Endothelial cell (in vitro differentiated cells): Measurements from ENCODE around the gene SLC15A4. TPM values are rescaled to one million over a fixed set of nuclear protein-coding genes. Genes with fewer than 3 reads are reported as not detected.

ENCODE experiments used
- DNase-seq: peaks from one replicate; pipeline ENCODE4 v3.0.0; 2021; ENCODE audit warnings: low spot score
- H3K27ac Mint-ChIP-seq: one replicate; pipeline ENCODE4 v1.8.0; 2021; ENCODE audit warnings: mixed read lengths, inconsistent platforms; ENCODE audit not compliant: unreplicated experiment
- H3K27me3 Mint-ChIP-seq: one replicate; pipeline ENCODE4 v1.8.0; 2021; ENCODE audit warnings: mild to moderate bottlenecking, moderate library complexity, mixed read lengths, inconsistent platforms; ENCODE audit not compliant: unreplicated experiment
- H3K36me3 Mint-ChIP-seq: one replicate; pipeline ENCODE4 v1.8.0; 2021; ENCODE audit warnings: mild to moderate bottlenecking, low read depth, mixed read lengths, inconsistent platforms; ENCODE audit not compliant: unreplicated experiment
- H3K4me1 Mint-ChIP-seq: one replicate; pipeline ENCODE4 v1.8.0; 2021; ENCODE audit warnings: mild to moderate bottlenecking, mixed read lengths, inconsistent platforms; ENCODE audit not compliant: unreplicated experiment
- H3K4me3 Mint-ChIP-seq: one replicate; pipeline ENCODE4 v1.8.0; 2021; ENCODE audit warnings: mild to moderate bottlenecking, mixed read lengths, inconsistent platforms; ENCODE audit not compliant: unreplicated experiment
- H3K9me3 Mint-ChIP-seq: one replicate; pipeline ENCODE4 v1.8.0; 2021; ENCODE audit warnings: mixed read lengths, inconsistent platforms; ENCODE audit not compliant: unreplicated experiment
- total RNA-seq: library from RNA; stranded (reverse); fragmentation: NEBNext Ultra II Directional; extraction: Animal tissue kit (Norgen Biotek cat#: 25700); gene quantifications from one replicate; pipeline ENCODE4 v1.2.1, GENCODE V29; 2021; ENCODE audit not compliant: unreplicated experiment
- TF ChIP-seq, protein P1 (sequence below): fragments of 200-600 bp; sonication (generic); IDR thresholded peaks from one replicate; pipeline ENCODE4 v1.5.0; 2021; ENCODE audit warnings: antibody characterized with exemption; ENCODE audit not compliant: unreplicated experiment

The SLC15A4 gene
- total RNA-seq, 1 donor from 2014 or later: 8.1 TPM

DNA sequence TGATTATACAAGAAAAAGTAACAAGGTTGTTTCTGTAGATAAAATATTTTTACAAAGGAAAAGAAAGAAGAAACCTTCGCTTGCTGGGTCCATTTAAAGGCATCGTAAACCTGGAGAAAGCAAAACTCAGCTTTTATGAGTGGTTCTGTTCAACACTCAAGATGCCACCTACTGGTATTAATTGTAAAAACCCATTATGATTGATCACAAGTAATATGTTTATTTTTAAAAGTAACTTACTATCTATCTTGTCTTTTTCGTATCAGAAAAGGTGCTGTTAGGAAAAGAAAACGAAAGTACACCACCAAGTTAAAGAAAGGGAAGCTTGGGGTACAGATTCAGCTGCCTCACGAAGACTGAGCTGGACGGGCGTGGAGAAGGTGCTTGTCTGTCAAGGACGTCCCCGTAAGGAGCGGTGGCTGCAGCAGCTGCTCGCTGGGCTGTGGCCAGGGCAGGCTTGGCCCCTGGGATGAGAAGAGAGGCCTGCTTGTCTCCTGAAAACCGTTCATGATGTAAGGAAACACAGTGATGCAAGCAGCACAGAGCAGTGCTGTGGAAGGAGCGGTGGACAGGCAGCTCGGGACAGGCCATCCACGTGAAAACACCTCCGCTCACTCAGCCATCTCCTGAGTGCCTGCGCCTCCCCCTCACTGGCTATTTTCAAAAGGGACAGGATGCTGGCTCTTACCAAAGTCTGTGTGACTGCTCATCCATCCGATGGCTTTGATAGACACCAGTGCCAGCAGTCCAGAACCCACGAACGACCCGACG lies 25.0 kb downstream of the SLC15A4 start:
- no peak for DNase-seq
- H3K4me3 Mint-ChIP-seq: no peak overlapping the region

DNA sequence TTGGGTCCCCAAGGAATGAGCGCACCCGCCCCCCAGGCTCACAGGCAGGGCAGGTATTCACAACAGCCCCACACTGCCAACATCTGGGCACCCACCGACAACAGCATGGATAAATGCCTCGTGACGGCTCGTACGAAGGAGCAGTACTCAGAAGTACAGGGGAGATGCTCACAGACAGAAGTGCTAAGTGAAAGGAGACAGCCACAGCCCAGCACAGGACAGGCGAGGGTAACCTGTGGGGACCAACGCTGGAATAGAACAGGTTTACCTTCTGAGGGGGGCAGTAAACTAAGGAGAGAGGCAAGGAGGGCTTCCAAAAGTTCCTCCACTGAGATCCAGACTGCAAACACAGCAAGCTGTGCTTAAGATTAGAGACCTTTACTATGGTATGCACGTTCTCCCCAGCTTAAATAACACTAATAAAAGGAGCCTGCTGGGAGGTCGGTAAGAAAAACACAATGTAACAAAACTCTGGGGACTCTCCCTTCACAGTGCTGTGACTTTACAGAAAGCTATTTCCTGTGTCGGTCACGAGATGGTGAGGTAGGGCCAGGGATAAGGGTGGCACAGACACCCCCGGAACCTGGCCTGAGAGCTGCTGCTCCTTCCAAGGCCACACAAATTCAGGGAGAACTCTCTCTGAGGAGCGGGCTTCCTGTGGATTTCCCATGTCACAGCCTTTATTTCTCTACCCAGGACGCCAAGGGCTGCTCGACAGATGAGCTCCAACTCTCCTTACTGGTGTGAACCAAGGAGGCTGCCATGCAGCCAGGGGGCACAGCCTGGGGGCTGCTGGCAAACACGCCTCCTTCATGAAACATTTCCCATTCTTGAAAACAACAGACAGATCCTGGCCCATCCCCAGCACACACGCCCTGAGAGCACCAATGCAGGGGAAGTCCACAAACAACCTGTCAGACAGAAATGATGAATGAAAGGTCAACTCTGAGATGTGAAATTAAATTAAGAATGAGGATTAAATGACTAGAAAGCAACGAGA lies 26.3 kb downstream of the SLC15A4 start:
- TF ChIP-seq, protein P1, sequence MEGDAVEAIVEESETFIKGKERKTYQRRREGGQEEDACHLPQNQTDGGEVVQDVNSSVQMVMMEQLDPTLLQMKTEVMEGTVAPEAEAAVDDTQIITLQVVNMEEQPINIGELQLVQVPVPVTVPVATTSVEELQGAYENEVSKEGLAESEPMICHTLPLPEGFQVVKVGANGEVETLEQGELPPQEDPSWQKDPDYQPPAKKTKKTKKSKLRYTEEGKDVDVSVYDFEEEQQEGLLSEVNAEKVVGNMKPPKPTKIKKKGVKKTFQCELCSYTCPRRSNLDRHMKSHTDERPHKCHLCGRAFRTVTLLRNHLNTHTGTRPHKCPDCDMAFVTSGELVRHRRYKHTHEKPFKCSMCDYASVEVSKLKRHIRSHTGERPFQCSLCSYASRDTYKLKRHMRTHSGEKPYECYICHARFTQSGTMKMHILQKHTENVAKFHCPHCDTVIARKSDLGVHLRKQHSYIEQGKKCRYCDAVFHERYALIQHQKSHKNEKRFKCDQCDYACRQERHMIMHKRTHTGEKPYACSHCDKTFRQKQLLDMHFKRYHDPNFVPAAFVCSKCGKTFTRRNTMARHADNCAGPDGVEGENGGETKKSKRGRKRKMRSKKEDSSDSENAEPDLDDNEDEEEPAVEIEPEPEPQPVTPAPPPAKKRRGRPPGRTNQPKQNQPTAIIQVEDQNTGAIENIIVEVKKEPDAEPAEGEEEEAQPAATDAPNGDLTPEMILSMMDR: no peak
- Mint-ChIP-seq H3K36me3 (peaks cover 30% of the 10 kb centered on the region), H3K27ac (no peak overlapping the region), H3K4me3 (no peak overlapping the region), H3K4me1 (peaks cover 21% of the 10 kb centered on the region), H3K27me3 (peaks cover 5% of the 10 kb centered on the region), H3K9me3 (peaks cover 14% of the 10 kb centered on the region)
- no peak for DNase-seq

More for the DNA sequence above, 25.0 kb downstream of the SLC15A4 start:
- Mint-ChIP-seq H3K27me3 (peaks cover 7% of the 10 kb centered on the region), H3K27ac (no peak overlapping the region), H3K36me3 (peaks cover 31% of the 10 kb centered on the region), H3K4me1 (peaks cover 20% of the 10 kb centered on the region), H3K9me3 (peaks cover 12% of the 10 kb centered on the region)
- TF ChIP-seq, protein P1: no peak

DNA sequence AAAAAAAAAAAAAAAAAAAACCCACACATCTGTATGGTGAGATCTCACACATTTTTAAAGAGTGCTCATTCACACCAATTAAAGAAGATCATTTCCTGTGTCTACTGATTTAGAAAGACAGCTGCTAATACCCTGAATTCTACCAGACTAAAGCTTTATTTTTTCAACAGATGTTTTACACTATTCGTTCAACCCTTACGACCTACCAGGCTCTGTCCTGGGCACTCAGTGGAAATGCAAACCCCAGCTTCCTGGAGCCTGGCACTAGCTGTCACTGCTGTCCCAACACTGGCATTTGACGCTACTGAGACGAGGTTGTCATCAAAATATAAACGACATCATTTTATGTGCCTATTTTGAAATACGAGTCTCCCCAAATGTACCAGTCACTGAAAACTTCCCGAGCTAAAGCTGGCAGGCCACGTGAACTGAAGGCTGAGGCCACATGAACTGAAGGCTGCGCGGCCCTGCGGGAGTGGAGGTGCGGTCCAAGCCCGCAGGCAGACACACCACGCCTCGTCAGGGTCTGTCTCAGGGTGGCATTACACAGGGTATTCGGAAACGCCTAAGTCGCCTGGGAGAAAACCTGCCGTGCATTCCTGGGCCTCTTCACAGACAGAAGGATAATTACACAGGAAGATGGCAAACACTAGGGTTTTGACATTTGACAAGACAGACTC lies 27.2 kb downstream of the SLC15A4 start:
- Mint-ChIP-seq H3K36me3 (peaks cover 31% of the 10 kb centered on the region), H3K4me1 (peaks cover 21% of the 10 kb centered on the region), H3K27ac (no peak overlapping the region), H3K4me3 (no peak overlapping the region), H3K27me3 (peaks cover 5% of the 10 kb centered on the region), H3K9me3 (peaks cover 14% of the 10 kb centered on the region)
- no peak for DNase-seq
- TF ChIP-seq, protein P1: no peak

DNA sequence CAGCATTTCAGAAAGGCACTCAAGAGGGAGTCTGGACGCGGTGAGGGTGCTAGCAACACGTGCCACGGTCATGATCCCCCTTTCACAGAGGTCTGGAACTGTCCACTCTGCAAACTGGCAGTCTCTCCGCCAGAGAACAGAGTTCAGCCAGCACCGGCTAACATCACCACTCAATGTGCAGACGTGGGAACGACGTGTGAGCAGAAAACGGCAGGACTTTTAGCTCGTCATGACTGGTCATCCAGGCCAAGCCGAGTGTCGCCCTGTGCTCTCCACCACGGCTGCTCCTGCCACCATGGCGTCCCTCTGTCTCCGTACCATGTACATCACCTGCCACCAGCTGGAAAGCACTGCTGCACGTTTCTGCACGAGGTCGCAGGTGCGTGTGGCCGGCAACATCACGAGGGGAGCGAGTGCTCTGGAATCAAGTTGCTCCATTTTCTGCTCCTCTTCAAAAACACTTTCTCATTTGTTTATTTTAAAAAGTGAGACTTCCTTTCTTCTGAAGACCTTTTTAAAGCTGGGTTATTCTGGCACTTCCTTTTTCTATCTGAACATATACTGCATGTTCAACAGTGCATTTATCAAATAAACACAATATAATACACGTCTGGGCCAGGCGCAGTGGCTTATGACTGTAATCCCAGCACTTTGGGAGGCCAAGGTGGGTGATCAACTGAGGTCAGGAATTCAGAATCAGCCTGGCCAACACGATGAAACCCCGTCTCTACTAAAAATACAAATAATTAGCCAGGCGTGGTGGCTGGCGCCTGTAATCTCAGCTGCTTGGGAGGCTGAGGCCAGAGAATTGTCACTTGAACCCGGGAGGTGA lies 28.0 kb downstream of the SLC15A4 start:
- TF ChIP-seq, protein P1: no peak
- no peak overlapping the region for H3K27ac Mint-ChIP-seq
- H3K4me3 Mint-ChIP-seq: no peak overlapping the region
- peaks cover 31% of the 10 kb centered on the region for H3K36me3 Mint-ChIP-seq
- H3K27me3 Mint-ChIP-seq: peaks cover 5% of the 10 kb centered on the region
- peaks cover 21% of the 10 kb centered on the region for H3K4me1 Mint-ChIP-seq
- H3K9me3 Mint-ChIP-seq: peaks cover 14% of the 10 kb centered on the region
- DNase-seq: no peak
